Neural crest cell (in vitro differentiated cells): ENCODE measurements around the gene BBOX1. TPM values are rescaled to one million over a fixed set of nuclear protein-coding genes. Genes with fewer than 3 reads are reported as not detected.

Experiments
- DNase-seq: peaks from one replicate; pipeline ENCODE4 v3.0.0; 2021; ENCODE audit warnings: low read depth, mixed read lengths, low spot score
- H3K27ac Mint-ChIP-seq: one replicate; pipeline ENCODE4 v1.8.0; 2021; ENCODE audit warnings: mild to moderate bottlenecking, mixed read lengths; ENCODE audit not compliant: unreplicated experiment
- H3K27me3 Mint-ChIP-seq: 2 replicates; pipeline ENCODE4 v1.8.0; 2021; ENCODE audit warnings: low read depth, mild to moderate bottlenecking, mixed read lengths
- H3K36me3 Mint-ChIP-seq: 2 replicates; pipeline ENCODE4 v1.8.0; 2021; ENCODE audit warnings: low read depth, mild to moderate bottlenecking, mixed read lengths
- H3K4me1 Mint-ChIP-seq: 2 replicates; pipeline ENCODE4 v1.8.0; 2021; ENCODE audit warnings: mixed read lengths
- H3K4me3 Mint-ChIP-seq: one replicate; pipeline ENCODE4 v1.8.0; 2021; ENCODE audit warnings: mild to moderate bottlenecking, mixed read lengths
- H3K9me3 Mint-ChIP-seq: 2 replicates; pipeline ENCODE4 v1.8.0; 2021; ENCODE audit warnings: mixed read lengths
- CTCF ChIP-seq: fragments of 200-600 bp; sonication (generic); conservative IDR thresholded peaks from 2 replicates; pipeline ENCODE4 v1.5.0; 2021; ENCODE audit warnings: antibody characterized with exemption, mild to moderate bottlenecking
- long read RNA-seq: library from polyadenylated mRNA; unstranded; transcript quantifications from one replicate; pipeline ENCODE4 v2.0.0, GENCODE V29; 2020
- total RNA-seq: library from RNA; stranded (reverse); gene quantifications from 2 replicates; pipeline ENCODE4 v1.2.1, GENCODE V29; 2021

The BBOX1 gene
- not detected in 2 replicates for total RNA-seq
- long read RNA-seq, partial matches to known transcripts: 0 of 2 reads
- long read RNA-seq, other reads (novel, unspliced or antisense): 2 of 2 reads

GRCh38 chr11:27040302-27041115 is at the start of gene BBOX1:
Gene BBOX1 (plus strand): TSS chr11:27040815. CDS start chr11:27055431, 14,616 bp downstream.
- Mint-ChIP-seq H3K36me3 (peaks cover 26% of the 10 kb centered on the region), H3K9me3 (peaks cover 16% of the 10 kb centered on the region), H3K27ac (peak within 1 kb of the TSS; percentile 88), H3K27me3 (no peaks in the 10 kb centered on the region), H3K4me3 (no peak within 1 kb of the TSS), H3K4me1 (peaks cover 9% of the 10 kb centered on the region)
- DNase-seq: no peak
- no peak for TF ChIP-seq CTCF

- Mint-ChIP-seq H3K9me3 (no peaks in the 10 kb centered on the region), H3K27me3 (peaks cover 5% of the 10 kb centered on the region), H3K4me3 (no peak overlapping the region), H3K27ac (no peak overlapping the region), H3K36me3 (no peaks in the 10 kb centered on the region), H3K4me1 (no peaks in the 10 kb centered on the region)
- no peak for DNase-seq
- no peak for TF ChIP-seq CTCF
Observed at GRCh38 chr11:26992031-26992541, 48.5 kb upstream of the BBOX1 start.

- Mint-ChIP-seq H3K36me3 (no peaks in the 10 kb centered on the region), H3K4me1 (no peaks in the 10 kb centered on the region), H3K27me3 (peaks cover 5% of the 10 kb centered on the region), H3K9me3 (no peaks in the 10 kb centered on the region), H3K4me3 (peak within 1 kb of the TSS; percentile 78), H3K27ac (no peak within 1 kb of the TSS)
- no peak for TF ChIP-seq CTCF
- no peak for DNase-seq
Observed at GRCh38 chr11:26993965-26994457, 46.6 kb upstream of the BBOX1 start, which contains the start of gene FIBIN. Gene FIBIN (plus strand): TSS chr11:26994112. CDS start chr11:26994527, 415 bp downstream.

GRCh38 chr11:26994631-26995095 is 46.0 kb upstream of the BBOX1 start:
- H3K27ac Mint-ChIP-seq: no peak overlapping the region
- no peaks in the 10 kb centered on the region for H3K4me1 Mint-ChIP-seq
- H3K36me3 Mint-ChIP-seq: no peaks in the 10 kb centered on the region
- no peaks in the 10 kb centered on the region for H3K9me3 Mint-ChIP-seq
- peaks cover 5% of the 10 kb centered on the region for H3K27me3 Mint-ChIP-seq
- TF ChIP-seq CTCF: no peak
- peak overlapping the region; percentile 78 for H3K4me3 Mint-ChIP-seq
- DNase-seq: no peak

- no peak overlapping the region for H3K27ac Mint-ChIP-seq
- TF ChIP-seq CTCF: no peak
- H3K4me1 Mint-ChIP-seq: no peaks in the 10 kb centered on the region
- H3K36me3 Mint-ChIP-seq: no peaks in the 10 kb centered on the region
- H3K9me3 Mint-ChIP-seq: no peaks in the 10 kb centered on the region
- H3K27me3 Mint-ChIP-seq: peaks cover 5% of the 10 kb centered on the region
- H3K4me3 Mint-ChIP-seq: no peak overlapping the region
- no peak for DNase-seq
Observed at GRCh38 chr11:26995701-26996460, 44.7 kb upstream of the BBOX1 start.
